CD4-positive, alpha-beta memory T cell (primary cell): ENCODE results near the gene MVP. TPM values are rescaled to one million over a fixed set of nuclear protein-coding genes. Genes with fewer than 3 reads are reported as not detected.
"Not testable (repeated sequence)": the region's sequence is repeated elsewhere in the genome, so short reads cannot be mapped to it uniquely, and the experiment has no call there.

Experiments
- CTCF ChIA-PET: fragments of 350-600 bp; sonication (Branson Sonifier 250); formaldehyde crosslinking; loops from one replicate; lab custom pipeline; 2021; ENCODE audit warnings: inconsistent platforms; ENCODE audit not compliant: partially characterized antibody; lab: Charles Lee
- POLR2A ChIA-PET: fragments of 350-600 bp; sonication (Branson Sonifier 250); formaldehyde crosslinking; loops from one replicate; lab custom pipeline; 2021; ENCODE audit not compliant: partially characterized antibody; lab: Charles Lee
- DNase-seq, 5 donors: peaks; one replicate each; pipeline versions ENCODE4 v3.0.0 to v3.0.0-alpha.2; 2020 to 2022; ENCODE audit warnings: mixed read lengths in 1 of 5
- H3K27ac ChIP-seq: one replicate; pipeline ENCODE4 v1.7.0; 2013; ENCODE audit warnings: low read depth, low read length
- H3K27me3 ChIP-seq: 2 replicates; pipeline ENCODE4 v1.7.0; 2013; ENCODE audit warnings: mild to moderate bottlenecking, low read length, moderate library complexity; ENCODE audit not compliant: insufficient read depth
- H3K36me3 ChIP-seq: 2 replicates; pipeline ENCODE4 v1.7.0; 2013; ENCODE audit warnings: mild to moderate bottlenecking, low read length, moderate library complexity; ENCODE audit not compliant: insufficient read depth
- H3K4me1 ChIP-seq: 2 replicates; pipeline ENCODE4 v1.7.0; 2013; ENCODE audit warnings: mild to moderate bottlenecking, low read length, moderate library complexity; ENCODE audit not compliant: insufficient read depth
- H3K4me3 ChIP-seq, 2 donors: one replicate each; pipeline ENCODE4 v1.7.0; 2013; ENCODE audit warnings: low read length in 2 of 2, mild to moderate bottlenecking in 1 of 2
- H3K9me3 ChIP-seq, 2 donors: one replicate each; pipeline ENCODE4 v1.7.0; 2013; ENCODE audit warnings: low read length in 2 of 2, control low read depth in 1 of 2; ENCODE audit not compliant: control insufficient read depth in 1 of 2
- H3K27ac Mint-ChIP-seq, 7 donors: one replicate each; pipeline ENCODE4 v1.8.0; 2020 to 2021; ENCODE audit warnings: mixed read lengths in 7 of 7, mild to moderate bottlenecking in 6 of 7, inconsistent platforms in 3 of 7, moderate library complexity in 3 of 7
- H3K27me3 Mint-ChIP-seq, 2 donors: one replicate each; pipeline ENCODE4 v1.8.0; 2020 to 2021; ENCODE audit warnings: mixed read lengths in 2 of 2
- H3K36me3 Mint-ChIP-seq, 2 donors: one replicate each; pipeline ENCODE4 v1.8.0; 2020 to 2021; ENCODE audit warnings: mixed read lengths in 2 of 2, inconsistent platforms in 1 of 2, mild to moderate bottlenecking in 1 of 2
- H3K4me1 Mint-ChIP-seq, 4 donors: one replicate each; pipeline ENCODE4 v1.8.0; 2020 to 2021; ENCODE audit warnings: mixed read lengths in 4 of 4, mild to moderate bottlenecking in 1 of 4
- H3K4me3 Mint-ChIP-seq, 8 donors: one replicate each; pipeline ENCODE4 v1.8.0; 2020 to 2021; ENCODE audit warnings: mixed read lengths in 8 of 8, mild to moderate bottlenecking in 7 of 8, moderate library complexity in 6 of 8, inconsistent platforms in 3 of 8
- H3K9me3 Mint-ChIP-seq, 8 donors: one replicate each; pipeline ENCODE4 v1.8.0; 2020 to 2021; ENCODE audit warnings: mixed read lengths in 8 of 8, mild to moderate bottlenecking in 5 of 8, inconsistent platforms in 3 of 8, moderate library complexity in 1 of 8
- intact Hi-C: fragments of 100-400 bp; cut with micrococcal nuclease; formaldehyde crosslinking; loops from one replicate; pipeline ENCODE4 v1.15.1; 2023
- polyA plus RNA-seq, 2 donors: library from polyadenylated mRNA; unstranded; fragments of 300-500 nt; fragmentation: Illumina TruSeq; gene quantifications; one replicate each; pipeline ENCODE4 v1.2.3, GENCODE V29; 2021
- total RNA-seq, 2 experiments: library from RNA; stranded (reverse); gene quantifications; one replicate each; pipeline ENCODE4 v1.2.3, GENCODE V29; 2021

Gene MVP
- total and polyA plus RNA-seq, 4 experiments from 2014 or later, result 145 to 187 (median 159) TPM

DNA sequence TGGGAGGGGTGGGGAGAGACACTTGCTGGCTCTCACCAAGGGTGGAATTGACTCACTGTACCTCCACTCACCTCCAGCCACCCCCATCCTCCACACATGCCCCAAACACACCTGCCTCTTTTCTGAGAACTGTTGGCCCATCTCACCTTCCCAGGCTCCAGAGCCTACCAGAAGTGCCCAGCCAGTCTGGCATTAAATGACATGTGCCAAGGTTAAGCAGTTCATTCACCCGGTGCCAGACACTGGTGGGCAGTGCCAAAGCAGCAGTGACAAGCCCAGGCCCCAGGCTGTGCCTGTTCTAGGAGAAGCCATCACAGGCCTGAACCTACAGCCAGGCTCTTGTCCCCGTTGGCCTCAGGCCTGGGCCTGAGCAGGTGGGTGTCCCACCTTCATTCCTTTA lies 11.2 kb downstream of the MVP start:
- Histone ChIP-seq H3K36me3 (peaks cover 42% of the 10 kb centered on the region), H3K4me1 (peaks cover 40% of the 10 kb centered on the region), H3K27me3 (no peaks in the 10 kb centered on the region), H3K9me3 (no peaks in the 10 kb centered on the region), H3K4me3 (no peak overlapping the region), H3K27ac (no peak overlapping the region)
- Mint-ChIP-seq H3K4me3 (no peak overlapping the region), H3K27ac (peak overlapping the region in 4 of 7 donors; percentile 44 to 80 (median 76)), H3K4me1 (peaks cover 18 to 46% (median 25%) of the 10 kb centered on the region in 4 donors), H3K36me3 (peaks cover 25 to 41% of the 10 kb centered on the region in 2 donors), H3K9me3 (no peaks in the 10 kb centered on the region), H3K27me3 (no peaks in the 10 kb centered on the region)
- intact Hi-C loops, result no loop called here
- ChIA-PET POLR2A (no interaction called here), CTCF (no interaction called here)
- DNase-seq, result peak in 1 of 5 donors; percentile 2

DNA sequence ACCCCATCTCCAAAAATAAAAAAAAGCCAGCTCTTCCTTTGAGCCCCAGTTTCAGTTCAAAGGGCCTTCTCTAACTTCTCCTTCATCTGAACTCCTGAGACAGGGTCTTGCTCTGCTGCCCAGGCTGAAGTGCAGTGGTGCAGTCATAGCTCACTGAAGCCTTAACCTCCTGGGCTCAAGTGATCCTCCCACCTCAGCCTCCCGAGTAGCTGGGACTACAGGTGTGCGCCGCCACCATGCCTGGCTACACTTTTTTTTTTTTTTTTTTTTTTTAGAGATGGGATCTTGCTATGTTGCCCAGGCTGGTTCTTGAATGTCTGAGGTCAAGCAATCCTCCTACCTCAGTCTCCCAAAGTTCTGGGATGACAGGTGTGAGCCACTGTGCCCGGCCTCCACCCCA lies 13.0 kb downstream of the MVP start:
- peaks cover 35 to 52% of the 10 kb centered on the region in 2 donors for H3K36me3 Mint-ChIP-seq
- peaks cover 23% of the 10 kb centered on the region for H3K4me1 ChIP-seq
- H3K9me3 Mint-ChIP-seq, H3K4me3 ChIP-seq, H3K27me3 Mint-ChIP-seq, DNase-seq, H3K27ac ChIP-seq, H3K4me3 Mint-ChIP-seq, H3K9me3 ChIP-seq, H3K27me3 ChIP-seq, intact Hi-C loops: not testable (repeated sequence)
- CTCF ChIA-PET, result interaction anchor here (0.9 to 1.7 kb wide), 4 partner anchors 15 to 133 kb away, joined by 3 to 4 read pairs (median 3); partner anchors contain the start of gene PAGR1
- peaks cover 52% of the 10 kb centered on the region for H3K36me3 ChIP-seq
- peaks cover 8 to 34% (median 14%) of the 10 kb centered on the region in 4 donors for H3K4me1 Mint-ChIP-seq
- POLR2A ChIA-PET, result interaction anchor here (0.6 to 3.4 kb wide), 4 partner anchors 9 to 94 kb away, joined by 4 to 11 read pairs (median 5); no protein-coding TSS in a partner anchor
- H3K27ac Mint-ChIP-seq, result peak overlapping the region in 1 of 7 donors; percentile 84

DNA sequence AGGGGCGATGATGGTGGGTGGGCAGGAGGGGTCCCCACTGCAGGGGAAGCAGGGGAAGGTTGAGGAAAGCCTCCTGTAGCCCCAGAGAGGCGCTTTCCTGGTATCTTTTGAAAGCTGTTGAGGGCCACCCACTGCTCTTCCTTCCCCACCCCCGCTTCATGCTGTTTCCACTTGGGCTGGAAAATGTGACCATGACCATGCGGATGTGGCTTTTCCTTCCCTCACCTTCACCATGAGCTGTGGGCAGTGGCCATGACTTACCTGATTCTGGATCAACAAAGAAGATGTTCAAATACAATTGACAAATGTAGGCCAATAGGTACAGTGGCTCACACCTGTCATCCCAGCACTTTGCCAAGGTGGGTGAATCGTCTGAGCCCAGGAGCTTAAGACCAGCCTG lies 13.8 kb downstream of the MVP start:
- intact Hi-C loops, result no loop called here
- H3K27ac Mint-ChIP-seq, result peak overlapping the region in 3 of 7 donors; percentile 42 to 70 (median 65)
- H3K4me3 ChIP-seq, result no peak overlapping the region
- ChIA-PET POLR2A (interaction anchor here (0.6 to 3.4 kb wide), 5 partner anchors 13 to 631 kb away, joined by 4 to 11 read pairs (median 5); no protein-coding TSS in a partner anchor), CTCF (interaction anchor here (0.7 to 1.5 kb wide), 4 partner anchors 11 to 133 kb away, joined by 3 to 11 read pairs (median 4); no protein-coding TSS in a partner anchor)
- peak in 1 of 5 donors; percentile 17 for DNase-seq
- no peak overlapping the region for H3K4me3 Mint-ChIP-seq
- no peaks in the 10 kb centered on the region for H3K9me3 Mint-ChIP-seq
- peaks cover 14% of the 10 kb centered on the region for H3K4me1 ChIP-seq
- no peaks in the 10 kb centered on the region for H3K27me3 ChIP-seq
- no peaks in the 10 kb centered on the region for H3K9me3 ChIP-seq
- H3K27me3 Mint-ChIP-seq, result no peaks in the 10 kb centered on the region
- H3K27ac ChIP-seq, result no peak overlapping the region
- H3K36me3 Mint-ChIP-seq, result peaks cover 37 to 60% of the 10 kb centered on the region in 2 donors
- H3K36me3 ChIP-seq, result peaks cover 59% of the 10 kb centered on the region
- peaks cover 8 to 26% (median 14%) of the 10 kb centered on the region in 4 donors for H3K4me1 Mint-ChIP-seq

DNA sequence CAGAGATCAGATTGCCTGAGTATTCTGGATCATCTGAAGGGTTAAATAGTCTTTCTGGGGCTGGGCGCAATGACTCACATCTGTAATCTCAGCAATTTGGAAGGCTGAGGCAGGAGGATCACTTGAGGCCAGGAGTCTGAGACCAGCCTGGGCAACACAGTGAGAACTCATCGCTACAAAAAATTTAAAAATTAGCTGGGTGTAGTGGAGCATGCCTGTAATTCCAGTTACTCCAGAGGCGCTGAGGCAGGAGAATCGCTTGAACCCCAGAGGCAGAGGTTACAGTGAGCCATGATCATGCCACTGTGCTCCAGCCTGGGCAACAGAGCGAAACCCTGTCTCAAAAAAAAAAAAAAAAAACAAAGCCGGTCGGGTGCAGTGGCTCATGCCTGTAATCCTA lies 15.7 kb downstream of the MVP start:
- Mint-ChIP-seq H3K4me3 (no peak overlapping the region), H3K4me1 (peaks cover under 1 to 9% (median 6%) of the 10 kb centered on the region in 4 donors), H3K9me3 (no peaks in the 10 kb centered on the region), H3K36me3 (peaks cover 41 to 69% of the 10 kb centered on the region in 2 donors), H3K27ac (peak overlapping the region in 2 of 7 donors; percentile 79), H3K27me3 (no peaks in the 10 kb centered on the region)
- Histone ChIP-seq H3K27me3 (no peaks in the 10 kb centered on the region), H3K27ac (no peak overlapping the region), H3K4me3 (no peak overlapping the region), H3K4me1 (peaks cover under 1% of the 10 kb centered on the region), H3K36me3 (peaks cover 60% of the 10 kb centered on the region), H3K9me3 (no peaks in the 10 kb centered on the region)
- CTCF ChIA-PET, result interaction anchor here (0.7 kb wide), 1 partner anchor 35 kb away, joined by 3 read pairs; no protein-coding TSS in a partner anchor
- no peak for DNase-seq
- POLR2A ChIA-PET, result interaction anchor here (0.7 to 3.4 kb wide), 2 partner anchors 12 to 75 kb away, joined by 3 to 11 read pairs; no protein-coding TSS in a partner anchor
- intact Hi-C loops, result no loop called here

DNA sequence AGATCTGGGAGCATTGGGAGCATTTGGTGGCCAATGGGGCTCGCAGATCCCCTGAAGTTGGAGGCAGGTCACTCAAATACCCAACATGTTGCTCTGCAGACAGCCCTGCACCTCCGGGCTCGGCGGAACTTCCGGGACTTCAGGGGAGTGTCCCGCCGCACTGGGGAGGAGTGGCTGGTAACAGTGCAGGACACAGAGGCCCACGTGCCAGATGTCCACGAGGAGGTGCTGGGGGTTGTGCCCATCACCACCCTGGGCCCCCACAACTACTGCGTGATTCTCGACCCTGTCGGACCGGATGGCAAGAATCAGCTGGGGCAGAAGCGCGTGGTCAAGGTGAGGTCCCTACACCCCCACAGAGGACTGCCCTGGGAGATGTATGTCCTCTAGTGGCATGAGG lies 16.4 kb downstream of the MVP start:
- H3K9me3 ChIP-seq, result no peaks in the 10 kb centered on the region
- no peaks in the 10 kb centered on the region for H3K27me3 ChIP-seq
- POLR2A ChIA-PET, result interaction anchor here (0.6 kb wide), 1 partner anchor 98 kb away, joined by 3 read pairs; no protein-coding TSS in a partner anchor
- H3K4me1 ChIP-seq, result no peaks in the 10 kb centered on the region
- H3K4me3 Mint-ChIP-seq, result no peak overlapping the region
- no peaks in the 10 kb centered on the region for H3K27me3 Mint-ChIP-seq
- CTCF ChIA-PET, result interaction anchor here (0.6 to 0.7 kb wide), 2 partner anchors 10 to 36 kb away, joined by 3 read pairs; no protein-coding TSS in a partner anchor
- no peak overlapping the region for H3K4me3 ChIP-seq
- H3K27ac Mint-ChIP-seq, result no peak overlapping the region
- intact Hi-C loops, result no loop called here
- H3K9me3 Mint-ChIP-seq, result no peaks in the 10 kb centered on the region
- DNase-seq, result peak in 1 of 5 donors; percentile 9
- peaks cover 62% of the 10 kb centered on the region for H3K36me3 ChIP-seq
- peaks cover 0 to 7% (median 5%) of the 10 kb centered on the region in 4 donors for H3K4me1 Mint-ChIP-seq
- H3K27ac ChIP-seq, result no peak overlapping the region
- H3K36me3 Mint-ChIP-seq, result peaks cover 41 to 65% of the 10 kb centered on the region in 2 donors

DNA sequence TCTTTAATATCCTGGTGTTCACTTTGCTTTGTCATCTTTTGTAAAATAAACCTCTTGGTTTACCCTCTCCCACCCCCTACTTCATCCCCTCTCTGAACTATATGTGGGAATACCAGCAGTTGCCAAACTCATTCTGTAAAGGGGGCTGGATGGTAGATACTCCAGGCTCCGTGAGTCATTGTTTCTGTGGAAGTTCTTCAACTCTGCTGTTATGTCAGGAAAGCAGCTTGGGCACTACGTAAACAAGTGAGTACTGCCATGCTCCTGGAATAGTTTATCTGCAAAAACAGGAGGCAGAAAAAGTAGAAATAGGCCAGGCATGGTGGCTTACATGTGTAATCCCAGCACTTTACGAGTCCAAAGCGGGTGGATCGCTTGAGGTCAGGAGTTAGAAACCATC lies 17.6 kb downstream of the MVP start:
- Histone ChIP-seq H3K9me3 (no peaks in the 10 kb centered on the region), H3K27ac (no peak overlapping the region), H3K36me3 (peaks cover 68% of the 10 kb centered on the region), H3K4me3 (no peak overlapping the region), H3K4me1 (no peaks in the 10 kb centered on the region), H3K27me3 (no peaks in the 10 kb centered on the region)
- POLR2A ChIA-PET, result interaction anchor here (0.6 to 1.5 kb wide), 3 partner anchors 10 to 30 kb away, joined by 3 to 9 read pairs (median 3); no protein-coding TSS in a partner anchor
- H3K27me3 Mint-ChIP-seq, result no peaks in the 10 kb centered on the region
- no peak overlapping the region for H3K27ac Mint-ChIP-seq
- peaks cover 40 to 67% of the 10 kb centered on the region in 2 donors for H3K36me3 Mint-ChIP-seq
- H3K4me3 Mint-ChIP-seq, result no peak overlapping the region
- H3K9me3 Mint-ChIP-seq, result no peaks in the 10 kb centered on the region
- CTCF ChIA-PET, result interaction anchor here (1.0 to 3.1 kb wide), 2 partner anchors 8 to 11 kb away, joined by 3 to 18 read pairs; no protein-coding TSS in a partner anchor
- peaks cover 0 to 3% (median under 1%) of the 10 kb centered on the region in 4 donors for H3K4me1 Mint-ChIP-seq
- intact Hi-C loops, result no loop called here
- DNase-seq, result no peak

DNA sequence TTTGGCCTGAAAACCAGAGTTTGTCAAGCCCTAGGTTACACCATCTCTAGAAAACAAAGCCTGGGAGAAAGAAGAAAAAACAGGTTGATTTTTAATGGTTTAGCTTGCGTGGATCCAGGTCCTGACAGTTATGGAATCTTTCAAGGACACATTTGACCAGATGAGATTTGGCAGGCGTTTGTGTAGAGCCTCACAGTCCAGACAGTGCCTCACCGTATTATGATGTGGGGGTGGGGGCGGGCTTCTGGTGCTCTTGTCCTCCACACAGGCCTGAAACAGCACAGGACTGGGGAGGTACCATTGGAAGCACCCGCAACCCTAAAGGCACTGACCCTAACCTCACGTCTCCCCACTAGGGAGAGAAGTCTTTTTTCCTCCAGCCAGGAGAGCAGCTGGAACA lies 19.6 kb downstream of the MVP start:
- peaks cover 70% of the 10 kb centered on the region for H3K36me3 ChIP-seq
- ChIA-PET CTCF (interaction anchor here (0.9 to 3.1 kb wide), 4 partner anchors 9 to 140 kb away, joined by 4 to 18 read pairs (median 4); partner anchors contain the start of gene MVP), POLR2A (interaction anchor here (1.0 to 1.2 kb wide), 2 partner anchors 9 to 18 kb away, joined by 3 read pairs; no protein-coding TSS in a partner anchor)
- Mint-ChIP-seq H3K4me3 (no peak overlapping the region), H3K4me1 (peaks cover 0 to 3% (median 0%) of the 10 kb centered on the region in 4 donors), H3K9me3 (no peaks in the 10 kb centered on the region), H3K27me3 (no peaks in the 10 kb centered on the region), H3K36me3 (peaks cover 37 to 73% of the 10 kb centered on the region in 2 donors), H3K27ac (no peak overlapping the region)
- no peak for DNase-seq
- H3K9me3 ChIP-seq, result no peaks in the 10 kb centered on the region
- H3K4me1 ChIP-seq, result no peaks in the 10 kb centered on the region
- no peaks in the 10 kb centered on the region for H3K27me3 ChIP-seq
- no peak overlapping the region for H3K27ac ChIP-seq
- H3K4me3 ChIP-seq, result no peak overlapping the region
- intact Hi-C loops, result no loop called here
